Measurements from ENCODE around the gene SLC8A1. TPM values are rescaled to one million over a fixed set of nuclear protein-coding genes. Genes with fewer than 3 reads are reported as not detected.

SLC8A1 gene
- total RNA-seq, 1 experiment from 2014 or later: 1.7 TPM

DNA sequence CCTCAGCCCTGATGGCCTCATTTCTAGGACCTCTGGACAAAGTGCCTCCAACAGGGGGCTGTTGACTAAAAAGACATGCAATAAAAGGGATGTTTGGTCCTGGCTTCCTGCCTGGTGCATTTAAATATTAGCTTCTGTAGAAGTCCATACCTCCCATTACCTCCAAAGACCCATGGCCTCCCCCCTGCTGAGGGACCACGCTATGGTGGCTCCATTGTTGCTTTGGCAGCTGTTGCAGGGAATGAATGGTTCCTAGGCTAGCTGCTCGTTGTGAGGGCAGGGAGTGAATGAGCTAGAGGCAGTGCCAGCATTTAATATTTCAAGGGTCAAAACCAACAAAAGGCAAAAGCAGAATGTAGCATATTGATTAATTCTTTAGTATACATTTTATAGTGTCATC is 285.9 kb downstream of the SLC8A1 start:
- H4K8ac ChIP-seq (replicated peaks; ENCODE audit: insufficient read length, low read depth, low read length): no peak overlapping the region

More for the DNA sequence above, 285.9 kb downstream of the SLC8A1 start:
- WGBS (ENCODE audit: extremely low coverage, insufficient read length, low lambda C conversion rate): no CpG with 5 or more reads among the region's 2 CpGs
- H3K27me3 Mint-ChIP-seq (ENCODE audit: low read depth): no peaks in the 10 kb centered on the region
- H3K9me3 Mint-ChIP-seq: no peaks in the 10 kb centered on the region
- Histone ChIP-seq H3K9ac (ENCODE audit: extremely low read depth, insufficient read length, low read length) (no peak overlapping the region), H3K23me2 (ENCODE audit: insufficient read length, low read depth, low read length, poor library complexity, severe bottlenecking) (no peaks in the 10 kb centered on the region), H3K79me2 (ENCODE audit: insufficient read depth, low read length) (no peaks in the 10 kb centered on the region), H4K5ac (ENCODE audit: insufficient read length, low read depth, low read length) (no peak overlapping the region), H3K56ac (ENCODE audit: insufficient read length, low read depth, low read length) (no peak overlapping the region), H3K9me3 (ENCODE audit: control insufficient read depth, low read depth, low read length) (no peaks in the 10 kb centered on the region), H3K14ac (ENCODE audit: insufficient read depth, low read length) (no peak overlapping the region), H2BK5ac (ENCODE audit: insufficient read length, low read length) (no peak overlapping the region), H2AK5ac (ENCODE audit: insufficient read length, low read length) (no peak overlapping the region), H2BK12ac (ENCODE audit: insufficient read length, low read depth, low read length) (no peak overlapping the region), H3T11ph (ENCODE audit: low read length) (no peak overlapping the region), H2BK20ac (ENCODE audit: low read depth, low read length, poor library complexity, severe bottlenecking) (no peak overlapping the region), H2BK15ac (ENCODE audit: low read depth, low read length) (no peak overlapping the region), H2BK120ac (ENCODE audit: low read depth, low read length, poor library complexity, severe bottlenecking) (no peak overlapping the region), H3K79me1 (ENCODE audit: insufficient read depth, low read depth, low read length, poor library complexity, severe bottlenecking) (no peaks in the 10 kb centered on the region), H4K20me1 (ENCODE audit: control insufficient read depth, insufficient read depth, insufficient read length) (no peaks in the 10 kb centered on the region), H3K23ac (ENCODE audit: insufficient read length, low read depth, low read length) (no peak overlapping the region), H3K4me2 (ENCODE audit: insufficient read depth, insufficient read length, low read length) (no peak overlapping the region), H3K18ac (ENCODE audit: insufficient read length, low read depth, low read length) (no peak overlapping the region), H2AFZ (ENCODE audit: low read length) (no peak overlapping the region), H3K4ac (ENCODE audit: low read depth, low read length) (no peak overlapping the region), H3K27ac (ENCODE audit: insufficient read length, low read depth, low read length) (no peak overlapping the region), H3K4me1 (ENCODE audit: insufficient read depth, low read length) (no peaks in the 10 kb centered on the region), H3K27me3 (ENCODE audit: insufficient read depth, low read length) (no peaks in the 10 kb centered on the region), H4K91ac (ENCODE audit: insufficient read length, low read depth, low read length) (no peak overlapping the region)
- TF ChIP-seq, protein P1, sequence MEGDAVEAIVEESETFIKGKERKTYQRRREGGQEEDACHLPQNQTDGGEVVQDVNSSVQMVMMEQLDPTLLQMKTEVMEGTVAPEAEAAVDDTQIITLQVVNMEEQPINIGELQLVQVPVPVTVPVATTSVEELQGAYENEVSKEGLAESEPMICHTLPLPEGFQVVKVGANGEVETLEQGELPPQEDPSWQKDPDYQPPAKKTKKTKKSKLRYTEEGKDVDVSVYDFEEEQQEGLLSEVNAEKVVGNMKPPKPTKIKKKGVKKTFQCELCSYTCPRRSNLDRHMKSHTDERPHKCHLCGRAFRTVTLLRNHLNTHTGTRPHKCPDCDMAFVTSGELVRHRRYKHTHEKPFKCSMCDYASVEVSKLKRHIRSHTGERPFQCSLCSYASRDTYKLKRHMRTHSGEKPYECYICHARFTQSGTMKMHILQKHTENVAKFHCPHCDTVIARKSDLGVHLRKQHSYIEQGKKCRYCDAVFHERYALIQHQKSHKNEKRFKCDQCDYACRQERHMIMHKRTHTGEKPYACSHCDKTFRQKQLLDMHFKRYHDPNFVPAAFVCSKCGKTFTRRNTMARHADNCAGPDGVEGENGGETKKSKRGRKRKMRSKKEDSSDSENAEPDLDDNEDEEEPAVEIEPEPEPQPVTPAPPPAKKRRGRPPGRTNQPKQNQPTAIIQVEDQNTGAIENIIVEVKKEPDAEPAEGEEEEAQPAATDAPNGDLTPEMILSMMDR (conservative IDR thresholded peaks at IDR 0.05): no peak
- DNase-seq: no peak
- no peak overlapping the region for H3K27ac Mint-ChIP-seq
- no peak overlapping the region for H3K4me3 Mint-ChIP-seq
- peaks cover 0 to 10% of the 10 kb centered on the region in 2 experiments; a peak in 2 of 4 replicates for H3K4me1 Mint-ChIP-seq
- H3K36me3 Mint-ChIP-seq (ENCODE audit: insufficient read depth in 1 of 3, low read depth in 3 of 3): peaks cover 0 to 1% (median 0%) of the 10 kb centered on the region in 3 experiments; a peak in 3 of 7 replicates

All from H9 (cell line).